Nephron (organoid): ENCODE measurements around the gene TAB3.

Source experiments
- H3K27ac Mint-ChIP-seq, 3 experiments: 2 replicates each; pipeline ENCODE4 v1.8.0; 2020; ENCODE audit warnings: mixed read lengths in 3 of 3, mild to moderate bottlenecking in 2 of 3, moderate library complexity in 1 of 3
- H3K27me3 Mint-ChIP-seq: 2 replicates; pipeline ENCODE4 v1.8.0; 2021; ENCODE audit warnings: low read depth, mild to moderate bottlenecking, moderate library complexity, mixed read lengths
- H3K36me3 Mint-ChIP-seq: 2 replicates; pipeline ENCODE4 v1.8.0; 2020; ENCODE audit warnings: low read depth, mixed read lengths
- H3K4me1 Mint-ChIP-seq: 2 replicates; pipeline ENCODE4 v1.8.0; 2020; ENCODE audit warnings: mixed read lengths
- H3K4me3 Mint-ChIP-seq, 3 experiments: 2 replicates each; pipeline ENCODE4 v1.8.0; 2020; ENCODE audit warnings: mild to moderate bottlenecking in 3 of 3, mixed read lengths in 3 of 3, moderate library complexity in 2 of 3
- H3K9me3 Mint-ChIP-seq: 2 replicates; pipeline ENCODE4 v1.8.0; 2020; ENCODE audit warnings: mixed read lengths
- TF ChIP-seq, protein P1 (sequence below), 3 experiments: fragments of 200-600 bp; sonication (generic); IDR thresholded peaks; one replicate each; pipeline ENCODE4 v1.5.0; 2021; ENCODE audit warnings: antibody characterized with exemption in 3 of 3; ENCODE audit not compliant: unreplicated experiment in 3 of 3

Gene TAB3

DNA sequence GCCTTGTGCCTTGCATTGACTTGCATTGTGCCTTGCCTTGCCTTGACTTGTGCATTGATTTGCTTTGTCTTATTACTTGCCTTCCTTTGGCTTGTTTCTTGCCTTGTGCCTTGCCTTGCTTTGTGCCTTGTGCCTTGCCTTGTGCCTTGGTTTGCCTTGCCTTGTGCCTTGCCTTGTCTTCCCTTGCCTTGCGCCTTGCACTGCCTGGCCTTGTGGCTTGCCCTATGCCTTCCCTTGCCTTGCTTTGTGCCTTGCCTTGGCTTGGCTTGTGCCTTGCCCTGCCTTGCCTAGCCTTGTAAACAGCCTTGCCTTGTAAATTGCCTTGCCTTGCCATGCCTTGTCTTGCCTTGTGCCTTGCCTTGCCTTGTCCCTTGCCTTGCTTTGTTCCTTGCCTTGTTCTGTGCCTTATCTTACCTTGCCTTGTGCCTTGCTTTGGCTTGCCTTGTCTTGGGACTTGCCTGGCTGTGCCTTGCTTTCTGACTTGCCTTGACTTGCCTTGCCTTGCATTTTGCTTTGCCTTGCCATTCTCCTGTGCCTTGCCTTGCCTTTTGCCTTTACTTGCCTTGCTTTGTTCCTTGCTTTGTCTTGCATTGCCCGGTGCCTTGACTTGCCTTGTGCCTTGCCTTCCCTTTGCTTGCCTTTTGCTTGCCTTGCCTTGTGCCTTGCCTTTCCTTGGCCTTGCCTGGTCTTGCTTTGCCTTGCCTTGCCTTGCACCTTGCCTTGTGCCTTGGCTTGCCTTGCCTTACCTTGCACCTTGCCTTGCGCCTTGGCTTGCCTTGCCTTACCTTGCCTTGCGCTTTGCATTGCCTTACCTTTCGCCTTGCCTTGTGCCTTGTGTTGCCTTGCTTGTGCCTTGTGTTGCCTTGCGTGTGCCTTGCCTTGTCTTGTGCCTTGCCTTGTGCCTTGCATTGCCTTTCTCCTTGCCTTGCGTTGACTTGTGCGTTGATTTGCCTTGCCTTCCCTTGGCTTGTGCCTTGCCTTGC, 97.5 kb downstream of the TAB3 start:
- H3K27me3 Mint-ChIP-seq = no peaks in the 10 kb centered on the region
- TF ChIP-seq, protein P1, sequence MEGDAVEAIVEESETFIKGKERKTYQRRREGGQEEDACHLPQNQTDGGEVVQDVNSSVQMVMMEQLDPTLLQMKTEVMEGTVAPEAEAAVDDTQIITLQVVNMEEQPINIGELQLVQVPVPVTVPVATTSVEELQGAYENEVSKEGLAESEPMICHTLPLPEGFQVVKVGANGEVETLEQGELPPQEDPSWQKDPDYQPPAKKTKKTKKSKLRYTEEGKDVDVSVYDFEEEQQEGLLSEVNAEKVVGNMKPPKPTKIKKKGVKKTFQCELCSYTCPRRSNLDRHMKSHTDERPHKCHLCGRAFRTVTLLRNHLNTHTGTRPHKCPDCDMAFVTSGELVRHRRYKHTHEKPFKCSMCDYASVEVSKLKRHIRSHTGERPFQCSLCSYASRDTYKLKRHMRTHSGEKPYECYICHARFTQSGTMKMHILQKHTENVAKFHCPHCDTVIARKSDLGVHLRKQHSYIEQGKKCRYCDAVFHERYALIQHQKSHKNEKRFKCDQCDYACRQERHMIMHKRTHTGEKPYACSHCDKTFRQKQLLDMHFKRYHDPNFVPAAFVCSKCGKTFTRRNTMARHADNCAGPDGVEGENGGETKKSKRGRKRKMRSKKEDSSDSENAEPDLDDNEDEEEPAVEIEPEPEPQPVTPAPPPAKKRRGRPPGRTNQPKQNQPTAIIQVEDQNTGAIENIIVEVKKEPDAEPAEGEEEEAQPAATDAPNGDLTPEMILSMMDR (IDR thresholded peaks at IDR 0.05; ENCODE audit: unreplicated experiment in 3 of 3) = no peak
- H3K9me3 Mint-ChIP-seq = peaks cover 6% of the 10 kb centered on the region
- no peak overlapping the region for H3K4me3 Mint-ChIP-seq
- H3K4me1 Mint-ChIP-seq = no peaks in the 10 kb centered on the region
- H3K36me3 Mint-ChIP-seq = no peaks in the 10 kb centered on the region
- H3K27ac Mint-ChIP-seq = no peak overlapping the region

DNA sequence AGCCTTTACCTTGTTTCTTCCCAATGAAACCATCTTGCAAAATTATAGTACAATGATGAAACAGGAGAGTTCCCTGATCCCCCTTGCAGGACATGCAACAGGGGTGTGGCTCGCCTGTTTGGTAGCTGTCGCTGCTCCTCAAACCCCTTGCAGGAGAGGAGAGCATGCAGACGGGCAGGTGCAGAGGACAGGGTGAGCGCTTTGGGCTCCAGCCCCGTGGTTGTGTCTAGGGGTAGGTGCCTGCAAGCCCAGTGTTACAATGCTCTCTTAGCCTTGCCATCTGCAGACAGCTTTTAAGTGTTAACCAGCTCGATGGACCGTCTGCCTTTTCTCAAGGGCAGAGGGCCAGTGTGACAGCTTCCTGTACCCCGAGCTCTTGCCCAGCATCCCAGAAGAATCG, 102.0 kb downstream of the TAB3 start:
- no peaks in the 10 kb centered on the region for H3K36me3 Mint-ChIP-seq
- H3K4me1 Mint-ChIP-seq = no peaks in the 10 kb centered on the region

DNA sequence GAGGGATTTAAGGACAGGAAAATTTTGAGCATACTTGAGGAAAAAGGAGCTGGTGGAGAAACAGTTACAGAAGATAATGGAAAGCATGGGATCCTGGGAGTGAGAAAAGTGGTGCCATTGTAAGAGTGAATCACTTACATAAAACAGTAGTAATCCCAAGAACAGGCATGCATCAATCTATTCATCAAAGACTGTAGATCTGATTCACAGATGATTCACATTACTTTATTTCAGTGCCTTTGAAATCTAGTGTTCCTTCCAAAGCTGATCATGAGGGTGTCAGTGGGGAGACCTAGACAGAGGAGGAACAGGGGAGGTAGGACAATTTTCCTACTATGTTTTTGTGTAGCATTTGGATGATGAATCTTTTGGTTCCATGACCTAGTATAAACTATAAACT, 102.7 kb downstream of the TAB3 start:
- H3K27ac Mint-ChIP-seq = no peak overlapping the region
- H3K4me1 Mint-ChIP-seq = no peaks in the 10 kb centered on the region
- H3K4me3 Mint-ChIP-seq = no peak overlapping the region
- H3K36me3 Mint-ChIP-seq = no peaks in the 10 kb centered on the region
- no peaks in the 10 kb centered on the region for H3K9me3 Mint-ChIP-seq
- no peaks in the 10 kb centered on the region for H3K27me3 Mint-ChIP-seq
- TF ChIP-seq, protein P1 (IDR thresholded peaks at IDR 0.05; ENCODE audit: unreplicated experiment in 3 of 3) = no peak

More for the DNA sequence above, 102.0 kb downstream of the TAB3 start:
- Mint-ChIP-seq H3K9me3 (no peaks in the 10 kb centered on the region), H3K4me3 (no peak overlapping the region), H3K27ac (no peak overlapping the region), H3K27me3 (no peaks in the 10 kb centered on the region)
- TF ChIP-seq, protein P1 (IDR thresholded peaks at IDR 0.05; ENCODE audit: unreplicated experiment in 3 of 3) = no peak

DNA sequence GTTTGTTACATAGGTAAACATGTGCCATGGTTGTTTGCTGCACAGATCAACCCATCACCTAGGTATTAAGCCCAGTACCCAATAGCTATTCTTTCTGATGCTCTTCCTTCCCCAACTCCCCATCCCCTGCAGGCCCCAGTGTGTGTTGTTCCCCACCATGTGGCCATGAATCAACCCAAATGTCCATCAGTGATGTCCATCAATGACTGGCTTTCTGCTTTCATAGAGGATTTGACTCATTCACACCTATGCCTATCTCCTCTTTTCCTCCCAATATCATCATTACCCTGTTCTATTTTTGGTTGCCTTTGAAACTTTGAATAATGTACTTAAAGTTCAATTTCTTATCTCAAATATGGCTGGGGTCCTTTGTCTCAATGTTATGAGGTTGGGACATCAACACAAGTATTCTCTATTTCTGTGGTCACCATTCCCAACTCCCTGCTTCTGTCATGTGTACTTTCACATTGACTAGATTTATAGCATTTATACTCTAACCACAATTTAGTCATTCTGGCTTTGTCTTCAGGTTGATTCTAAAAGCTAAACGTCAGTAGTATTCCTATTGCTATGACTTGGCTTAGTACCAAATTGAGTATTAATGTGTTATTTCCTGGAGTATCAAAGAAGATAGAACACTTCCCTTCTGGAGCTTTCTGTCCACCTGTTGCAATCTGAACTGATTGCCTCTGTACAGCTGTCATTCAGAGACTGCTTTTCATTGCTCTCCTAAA, 107.2 kb downstream of the TAB3 start:
- H3K36me3 Mint-ChIP-seq = no peaks in the 10 kb centered on the region
- no peak overlapping the region for H3K27ac Mint-ChIP-seq
- H3K9me3 Mint-ChIP-seq = no peaks in the 10 kb centered on the region
- H3K4me3 Mint-ChIP-seq = no peak overlapping the region
- H3K27me3 Mint-ChIP-seq = no peaks in the 10 kb centered on the region
- H3K4me1 Mint-ChIP-seq = no peaks in the 10 kb centered on the region
- TF ChIP-seq, protein P1 (IDR thresholded peaks at IDR 0.05; ENCODE audit: unreplicated experiment in 3 of 3) = no peak

DNA sequence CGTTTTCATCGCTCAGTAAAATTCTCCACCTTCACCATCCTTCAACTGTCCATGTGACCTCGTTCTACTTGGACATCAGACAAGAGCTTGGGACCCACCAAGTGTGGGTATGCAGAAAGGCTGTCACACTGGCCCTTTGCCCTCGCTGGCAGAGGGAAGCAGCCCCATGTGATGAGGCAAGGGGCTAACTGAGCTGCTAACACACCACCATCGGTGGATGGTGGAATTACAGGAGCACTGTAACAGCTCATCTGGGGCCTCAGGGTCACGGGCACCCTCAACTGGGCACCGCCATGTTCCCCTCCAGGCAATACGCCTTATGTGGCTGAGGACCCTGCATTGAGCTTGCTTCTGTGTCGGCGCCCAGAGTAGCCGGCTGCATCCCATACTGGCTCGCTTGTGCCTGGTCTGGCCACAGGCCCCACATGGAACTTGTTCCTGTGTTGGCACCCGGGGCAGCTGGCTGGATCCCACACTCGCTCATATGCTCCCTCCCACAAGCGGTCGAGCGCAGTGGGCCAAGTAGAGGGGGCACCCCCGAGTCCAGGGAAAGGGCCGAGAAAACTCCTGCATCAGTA, 109.5 kb downstream of the TAB3 start:
- H3K27ac Mint-ChIP-seq = no peak overlapping the region
- H3K27me3 Mint-ChIP-seq = no peaks in the 10 kb centered on the region
- TF ChIP-seq, protein P1 (IDR thresholded peaks at IDR 0.05; ENCODE audit: unreplicated experiment in 3 of 3) = no peak
- peaks cover 5% of the 10 kb centered on the region for H3K9me3 Mint-ChIP-seq
- H3K4me3 Mint-ChIP-seq = no peak overlapping the region
- no peaks in the 10 kb centered on the region for H3K36me3 Mint-ChIP-seq
- no peaks in the 10 kb centered on the region for H3K4me1 Mint-ChIP-seq
